Prostate gland (tissue), 2 donors: ENCODE results near the gene BBS10.

Experiments used
- POLR2A ChIP-seq: fragments of 450-650 bp; IDR thresholded peaks from one replicate; pipeline ENCODE4 v1.6.1; 2016; ENCODE audit warnings: antibody characterized with exemption, mild to moderate bottlenecking
- POLR2AphosphoS5 ChIP-seq: sonication (generic); formaldehyde crosslinking; IDR thresholded peaks from one replicate; pipeline ENCODE4 v1.6.1; 2017; ENCODE audit warnings: antibody characterized with exemption
- TF ChIP-seq, protein P1 (sequence below), 4 experiments: fragments of 200-600 bp in 2 of 4; fragments of 450-650 bp in 2 of 4; sonication (generic) in 2 of 4; IDR thresholded peaks; 1 replicate in 3 of 4; 2 replicates in 1 of 4; pipeline ENCODE4 v1.5.1; 2016 to 2019; ENCODE audit warnings: antibody characterized with exemption in 4 of 4, mild to moderate bottlenecking in 2 of 4, moderate library complexity in 2 of 4

DNA sequence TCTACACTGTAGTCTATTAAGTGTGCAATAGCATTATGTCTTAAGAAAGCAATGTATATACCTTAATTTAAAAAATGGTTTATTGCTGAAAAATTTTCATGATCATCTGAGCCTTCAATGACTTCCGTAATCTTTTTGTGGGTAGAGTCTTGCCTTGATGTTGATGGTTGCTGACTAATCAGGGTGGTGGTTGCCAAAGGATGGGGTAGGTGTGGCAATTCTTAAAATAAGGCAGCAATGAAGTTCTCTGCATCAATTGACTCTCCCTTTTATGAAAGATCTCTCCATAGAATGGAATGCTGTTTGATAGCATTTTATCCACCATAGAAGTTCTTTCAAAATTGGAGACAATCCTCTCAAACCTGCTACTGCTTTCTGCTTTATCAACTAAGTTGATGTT, 41.1 kb downstream of the BBS10 start:
- TF ChIP-seq, protein P1, sequence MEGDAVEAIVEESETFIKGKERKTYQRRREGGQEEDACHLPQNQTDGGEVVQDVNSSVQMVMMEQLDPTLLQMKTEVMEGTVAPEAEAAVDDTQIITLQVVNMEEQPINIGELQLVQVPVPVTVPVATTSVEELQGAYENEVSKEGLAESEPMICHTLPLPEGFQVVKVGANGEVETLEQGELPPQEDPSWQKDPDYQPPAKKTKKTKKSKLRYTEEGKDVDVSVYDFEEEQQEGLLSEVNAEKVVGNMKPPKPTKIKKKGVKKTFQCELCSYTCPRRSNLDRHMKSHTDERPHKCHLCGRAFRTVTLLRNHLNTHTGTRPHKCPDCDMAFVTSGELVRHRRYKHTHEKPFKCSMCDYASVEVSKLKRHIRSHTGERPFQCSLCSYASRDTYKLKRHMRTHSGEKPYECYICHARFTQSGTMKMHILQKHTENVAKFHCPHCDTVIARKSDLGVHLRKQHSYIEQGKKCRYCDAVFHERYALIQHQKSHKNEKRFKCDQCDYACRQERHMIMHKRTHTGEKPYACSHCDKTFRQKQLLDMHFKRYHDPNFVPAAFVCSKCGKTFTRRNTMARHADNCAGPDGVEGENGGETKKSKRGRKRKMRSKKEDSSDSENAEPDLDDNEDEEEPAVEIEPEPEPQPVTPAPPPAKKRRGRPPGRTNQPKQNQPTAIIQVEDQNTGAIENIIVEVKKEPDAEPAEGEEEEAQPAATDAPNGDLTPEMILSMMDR (IDR thresholded peaks at IDR 0.05), result no peak
- TF ChIP-seq POLR2A, result no peak
- no peak for TF ChIP-seq POLR2AphosphoS5
